ENCODE measurements around the gene EIF4G1.

GRCh38 chr3:184353546-184353941, 39.1 kb downstream of the EIF4G1 start:
- TF ChIP-seq POLR2A (IDR thresholded peaks at IDR 0.05) (no peak), CTCF (IDR thresholded peaks at IDR 0.05) (no peak)
